SK-N-SH (cell line): Measurements from ENCODE around the gene ATG4C. TPM values are rescaled to one million over a fixed set of nuclear protein-coding genes. Genes with fewer than 3 reads are reported as not detected.

Experiments
- CTCF ChIA-PET: fragments of 300-600, 350-600 bp; formaldehyde crosslinking; extraction: SDS; loops from one replicate; lab custom pipeline; 2021; lab: Yijun Ruan, JAX
- POLR2A ChIA-PET: fragments of 350-600 bp; sonication (Branson Sonifier 250); formaldehyde crosslinking; extraction: SDS; loops from one replicate; lab custom pipeline; 2020; ENCODE audit warnings: antibody characterized with exemption, inconsistent platforms; lab: Yijun Ruan, JAX
- DNase-seq: peaks from one replicate; pipeline ENCODE4 v3.0.0; 2012
- H2AFZ ChIP-seq: fragments of 200-600 bp; sonication (generic); 2 replicates; pipeline ENCODE4 v1.8.1; 2016; ENCODE audit warnings: antibody characterized with exemption, mild to moderate bottlenecking, low read depth
- H3F3A ChIP-seq: fragments of 200-600 bp; sonication (generic); replicated peaks from 2 replicates; pipeline ENCODE3; 2016; ENCODE audit warnings: antibody characterized with exemption, mild to moderate bottlenecking; ENCODE audit not compliant: insufficient read depth
- H3K27ac ChIP-seq, 2 experiments: fragments of 200-500 bp in 1 of 2; fragments of 200-600 bp in 1 of 2; sonication (Bioruptor generic) in 1 of 2; sonication (generic), shearing (Covaris generic) in 1 of 2; 2 replicates each; pipeline versions ENCODE4 v1.5.1 to v1.6.1; 2014 to 2016; ENCODE audit warnings: low read depth in 2 of 2, inconsistent platforms in 1 of 2, low read length in 1 of 2, mild to moderate bottlenecking in 1 of 2, mixed read lengths in 1 of 2
- H3K27me3 ChIP-seq: fragments of 200-600 bp; sonication (generic), shearing (Covaris generic); 2 replicates; pipeline ENCODE4 v1.6.1; 2016; ENCODE audit warnings: mixed run types; ENCODE audit not compliant: insufficient read depth
- H3K36me3 ChIP-seq, 2 experiments: fragments of 200-500 bp in 1 of 2; fragments of 200-600 bp in 1 of 2; sonication (Bioruptor generic) in 1 of 2; sonication (generic) in 1 of 2; replicated peaks in 1 of 2; 2 replicates each; pipeline versions ENCODE3 to v1.5.1; 2014 to 2016; ENCODE audit warnings: low read length in 1 of 2, mild to moderate bottlenecking in 1 of 2; ENCODE audit not compliant: insufficient read depth in 2 of 2, control insufficient read depth in 1 of 2
- H3K4me1 ChIP-seq, 2 experiments: fragments of 200-500 bp in 1 of 2; fragments of 200-600 bp in 1 of 2; sonication (Bioruptor generic) in 1 of 2; sonication (generic), shearing (Covaris generic) in 1 of 2; 2 replicates each; pipeline versions ENCODE4 v1.5.1 to v1.6.1; 2014 to 2016; ENCODE audit warnings: low read depth in 1 of 2, low read length in 1 of 2, mixed run types in 1 of 2; ENCODE audit not compliant: insufficient read depth in 2 of 2, control insufficient read depth in 1 of 2
- H3K4me2 ChIP-seq: fragments of 200-600 bp; sonication (generic), shearing (Covaris generic); 2 replicates; pipeline ENCODE4 v1.6.1; 2017; ENCODE audit warnings: mixed run types
- H3K4me3 ChIP-seq, 2 experiments: fragments of 200-500 bp in 1 of 2; fragments of 200-600 bp in 1 of 2; sonication (Bioruptor generic) in 1 of 2; sonication (generic), shearing (Covaris generic) in 1 of 2; 2 replicates each; pipeline versions ENCODE4 v1.5.1 to v1.8.1; 2014 to 2016; ENCODE audit warnings: low read depth in 2 of 2, inconsistent platforms in 1 of 2, low read length in 1 of 2, mild to moderate bottlenecking in 1 of 2, mixed read lengths in 1 of 2, moderate library complexity in 1 of 2
- H3K79me2 ChIP-seq: fragments of 200-600 bp; sonication (generic); 2 replicates; pipeline ENCODE4 v1.8.1; 2017; ENCODE audit warnings: mild to moderate bottlenecking; ENCODE audit not compliant: insufficient read depth
- H3K9ac ChIP-seq: fragments of 200-600 bp; sonication (generic); 2 replicates; pipeline ENCODE4 v1.6.1; 2017; ENCODE audit warnings: mixed run types
- H3K9me2 ChIP-seq: fragments of 200-600 bp; sonication (generic); 2 replicates; pipeline ENCODE4 v1.6.1; 2017; ENCODE audit warnings: mixed run types
- H3K9me3 ChIP-seq: fragments of 200-600 bp; sonication (generic); 2 replicates; pipeline ENCODE4 v1.6.1; 2017; ENCODE audit warnings: mixed run types, mild to moderate bottlenecking, moderate library complexity
- H4K20me1 ChIP-seq: fragments of 200-600 bp; sonication (generic); 2 replicates; pipeline ENCODE4 v1.6.1; 2017; ENCODE audit warnings: mild to moderate bottlenecking, mixed run types; ENCODE audit not compliant: insufficient read depth
- EZH2phosphoT487 ChIP-seq: fragments of 200-600 bp; sonication (generic); IDR thresholded peaks from 2 replicates; pipeline ENCODE4 v1.6.1; 2017; ENCODE audit warnings: low read depth, mixed run types, mild to moderate bottlenecking, antibody characterized with exemption, moderate library complexity, borderline replicate concordance
- FOXM1 ChIP-seq: IDR thresholded peaks from 2 replicates; pipeline ENCODE4 v1.4.0; 2012; ENCODE audit warnings: low read depth, mild to moderate bottlenecking
- NFIC ChIP-seq: IDR thresholded peaks from 2 replicates; pipeline ENCODE4 v1.4.0; 2012; ENCODE audit warnings: borderline replicate concordance
- NRF1 ChIP-seq: IDR thresholded peaks from 2 replicates; pipeline ENCODE4 v1.6.1; 2012; ENCODE audit warnings: low read depth, mild to moderate bottlenecking, low read length
- RFX5 ChIP-seq: IDR thresholded peaks from 2 replicates; pipeline ENCODE4 v1.6.1; 2012; ENCODE audit warnings: mild to moderate bottlenecking, improper control_type of control experiment, low read length
- SMC3 ChIP-seq: IDR thresholded peaks from 2 replicates; pipeline ENCODE4 v1.6.1; 2012; ENCODE audit warnings: low read depth, low read length, improper control_type of control experiment
- USF2 ChIP-seq: fragments of 150-350 bp; IDR thresholded peaks from 2 replicates; pipeline ENCODE4 v1.6.1; 2017; ENCODE audit warnings: antibody characterized with exemption, low read length, low read depth, borderline replicate concordance
- WGBS: methylation state at CpG from one replicate; pipeline ENCODE4 v1.1.6; 2017; ENCODE audit warnings: low lambda C conversion rate; 5-methylcytosine and 5-hydroxymethylcytosine counted together
- polyA plus RNA-seq, 3 experiments: library from polyadenylated mRNA; depleted of rRNA; stranded (reverse); fragments of >200 nt; gene quantifications; 2 replicates each; pipeline ENCODE4 v1.2.3, GENCODE V29; 2012

ATG4C gene
- polyA plus RNA-seq, 1 of the 3 experiments (the other 2 are of a cell fraction) = 3.0 TPM

- Histone ChIP-seq H2AFZ (no peak overlapping the region), H3K27ac (no peak overlapping the region), H3K4me1 (no peaks in the 10 kb centered on the region; a peak in 1 of 4 replicates), H3K4me3 (no peak overlapping the region), H3K27me3 (no peaks in the 10 kb centered on the region), H3K4me2 (no peak overlapping the region), H3K9me2 (no peaks in the 10 kb centered on the region), H3F3A (no peaks in the 10 kb centered on the region), H3K9ac (no peak overlapping the region), H3K36me3 (no peaks in the 10 kb centered on the region), H4K20me1 (no peaks in the 10 kb centered on the region), H3K9me3 (no peaks in the 10 kb centered on the region), H3K79me2 (peaks cover 25% of the 10 kb centered on the region)
- ChIA-PET POLR2A (no interaction called here), CTCF (no interaction called here)
- no peak for DNase-seq
- no peak for TF ChIP-seq SMC3
Observed at GRCh38 chr1:62790716-62791115, 6.8 kb downstream of the ATG4C start.

GRCh38 chr1:62794053-62794452, 10.1 kb downstream of the ATG4C start:
- no peak overlapping the region for H3K4me3 ChIP-seq
- H3K4me2 ChIP-seq = no peak overlapping the region
- no peak overlapping the region for H3K9ac ChIP-seq
- no peaks in the 10 kb centered on the region for H3K27me3 ChIP-seq
- no peaks in the 10 kb centered on the region for H3K9me3 ChIP-seq
- POLR2A ChIA-PET = no interaction called here
- no peaks in the 10 kb centered on the region for H4K20me1 ChIP-seq
- CTCF ChIA-PET = no interaction called here
- H3K4me1 ChIP-seq = no peaks in the 10 kb centered on the region
- no peaks in the 10 kb centered on the region for H3K9me2 ChIP-seq
- no peak for DNase-seq
- no peaks in the 10 kb centered on the region for H3K36me3 ChIP-seq
- TF ChIP-seq NFIC = no peak
- TF ChIP-seq EZH2phosphoT487 = no peak
- TF ChIP-seq USF2 = no peak
- TF ChIP-seq RFX5 = no peak
- peaks cover 7% of the 10 kb centered on the region; the same call in 1 of the 2 replicates for H3K79me2 ChIP-seq
- WGBS = 89% methylated on average over 1 of the region's 1 CpG
- no peak overlapping the region for H2AFZ ChIP-seq
- H3F3A ChIP-seq = no peaks in the 10 kb centered on the region
- no peak overlapping the region for H3K27ac ChIP-seq

- Histone ChIP-seq H3K9ac (no peak overlapping the region), H3K79me2 (peaks cover 5% of the 10 kb centered on the region; the same call in 1 of the 2 replicates), H3K4me2 (no peak overlapping the region), H3K36me3 (no peaks in the 10 kb centered on the region), H3K4me3 (no peak overlapping the region), H3K9me2 (no peaks in the 10 kb centered on the region), H3K27me3 (no peaks in the 10 kb centered on the region), H4K20me1 (no peaks in the 10 kb centered on the region), H3K4me1 (no peaks in the 10 kb centered on the region), H2AFZ (no peak overlapping the region), H3K27ac (no peak overlapping the region), H3K9me3 (no peaks in the 10 kb centered on the region), H3F3A (no peaks in the 10 kb centered on the region)
- DNase-seq = no peak
- POLR2A ChIA-PET = no interaction called here
- TF ChIP-seq NRF1 (no peak), FOXM1 (no peak)
- CTCF ChIA-PET = interaction anchor here (0.6 kb wide), 1 partner anchor 15 kb away, joined by 3 read pairs; no protein-coding TSS in a partner anchor
Observed at GRCh38 chr1:62796221-62796620, 12.3 kb downstream of the ATG4C start.
